ENCODE measurements around the gene ZNF460.

DNA sequence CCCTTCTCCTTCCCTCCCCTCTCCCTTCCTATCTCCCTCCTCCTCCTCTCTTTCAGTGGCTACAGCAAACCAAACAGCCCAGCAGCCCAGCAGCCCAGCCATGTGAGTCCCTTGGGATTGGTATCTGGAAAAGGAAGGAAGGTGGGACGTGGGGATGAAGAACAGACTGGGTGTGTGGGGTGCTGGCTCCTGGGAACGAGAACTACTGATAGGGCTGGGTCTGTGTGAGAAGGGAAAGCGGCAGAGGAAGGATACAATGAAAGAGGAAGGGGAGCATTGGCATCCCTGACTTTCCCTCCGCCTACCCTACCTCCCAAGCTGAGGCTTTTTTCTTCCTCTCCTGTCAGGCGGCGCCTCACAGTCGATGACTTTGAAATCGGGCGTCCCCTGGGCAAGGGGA, 48.6 kb upstream of the ZNF460 start:
- TF ChIP-seq POLR2AphosphoS5 (IDR thresholded peaks at IDR 0.05) (no peak), POLR2A (IDR thresholded peaks at IDR 0.05) (no peak), EP300 (IDR thresholded peaks at IDR 0.05; ENCODE audit: low read depth) (no peak)
- TF ChIP-seq, protein P1, sequence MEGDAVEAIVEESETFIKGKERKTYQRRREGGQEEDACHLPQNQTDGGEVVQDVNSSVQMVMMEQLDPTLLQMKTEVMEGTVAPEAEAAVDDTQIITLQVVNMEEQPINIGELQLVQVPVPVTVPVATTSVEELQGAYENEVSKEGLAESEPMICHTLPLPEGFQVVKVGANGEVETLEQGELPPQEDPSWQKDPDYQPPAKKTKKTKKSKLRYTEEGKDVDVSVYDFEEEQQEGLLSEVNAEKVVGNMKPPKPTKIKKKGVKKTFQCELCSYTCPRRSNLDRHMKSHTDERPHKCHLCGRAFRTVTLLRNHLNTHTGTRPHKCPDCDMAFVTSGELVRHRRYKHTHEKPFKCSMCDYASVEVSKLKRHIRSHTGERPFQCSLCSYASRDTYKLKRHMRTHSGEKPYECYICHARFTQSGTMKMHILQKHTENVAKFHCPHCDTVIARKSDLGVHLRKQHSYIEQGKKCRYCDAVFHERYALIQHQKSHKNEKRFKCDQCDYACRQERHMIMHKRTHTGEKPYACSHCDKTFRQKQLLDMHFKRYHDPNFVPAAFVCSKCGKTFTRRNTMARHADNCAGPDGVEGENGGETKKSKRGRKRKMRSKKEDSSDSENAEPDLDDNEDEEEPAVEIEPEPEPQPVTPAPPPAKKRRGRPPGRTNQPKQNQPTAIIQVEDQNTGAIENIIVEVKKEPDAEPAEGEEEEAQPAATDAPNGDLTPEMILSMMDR (IDR thresholded peaks at IDR 0.05), result no peak

Measured in transverse colon (tissue), 4 donors.